ENCODE data around the gene EME1.

EME1 gene

GRCh38 chr17:50367401-50367800, 5.6 kb upstream of the EME1 start:
- Histone ChIP-seq H3K9me3 (ENCODE audit: control insufficient read depth, low read length) (no peaks in the 10 kb centered on the region), H3K36me3 (ENCODE audit: control insufficient read depth, insufficient read depth, low read length, severe bottlenecking) (peaks cover 54% of the 10 kb centered on the region), H3K27me3 (replicated peaks; ENCODE audit: control insufficient read depth, insufficient read depth, low read length) (no peaks in the 10 kb centered on the region), H3K4me1 (ENCODE audit: control insufficient read depth, insufficient read depth, low read length) (peaks cover 15% of the 10 kb centered on the region), H3K4me3 (ENCODE audit: low read length) (no peak overlapping the region), H3K9ac (ENCODE audit: low read length) (no peak overlapping the region)
- no peak for DNase-seq (ENCODE audit: low read depth)

- Histone ChIP-seq H3K4me3 (ENCODE audit: low read length) (no peak overlapping the region), H3K36me3 (ENCODE audit: control insufficient read depth, insufficient read depth, low read length, severe bottlenecking) (peaks cover 54% of the 10 kb centered on the region), H3K27me3 (replicated peaks; ENCODE audit: control insufficient read depth, insufficient read depth, low read length) (no peaks in the 10 kb centered on the region), H3K4me1 (ENCODE audit: control insufficient read depth, insufficient read depth, low read length) (peaks cover 12% of the 10 kb centered on the region), H3K9me3 (ENCODE audit: control insufficient read depth, low read length) (no peaks in the 10 kb centered on the region), H3K9ac (ENCODE audit: low read length) (no peak overlapping the region)
- no peak for DNase-seq (ENCODE audit: low read depth)
These were observed 3.0 kb upstream of the EME1 start for GRCh38 chr17:50370052-50370451.

GRCh38 chr17:50371526-50371925, 1.5 kb upstream of the EME1 start:
- Histone ChIP-seq H3K4me3 (ENCODE audit: low read length) (peak overlapping the region; percentile 93), H3K36me3 (ENCODE audit: control insufficient read depth, insufficient read depth, low read length, severe bottlenecking) (peaks cover 40% of the 10 kb centered on the region)
- no peak for DNase-seq (ENCODE audit: low read depth)

GRCh38 chr17:50372222-50372757, 739 bp upstream of the EME1 start:
- DNase-seq (ENCODE audit: low read depth): no peak
- peaks cover 32% of the 10 kb centered on the region for H3K36me3 ChIP-seq (ENCODE audit: control insufficient read depth, insufficient read depth, low read length, severe bottlenecking)
- H3K9me3 ChIP-seq (ENCODE audit: control insufficient read depth, low read length): no peaks in the 10 kb centered on the region
- peak overlapping the region; percentile 93 for H3K4me3 ChIP-seq (ENCODE audit: low read length)
- peak overlapping the region; percentile 91 for H3K9ac ChIP-seq (ENCODE audit: low read length)
- peaks cover 12% of the 10 kb centered on the region for H3K4me1 ChIP-seq (ENCODE audit: control insufficient read depth, insufficient read depth, low read length)
- no peaks in the 10 kb centered on the region for H3K27me3 ChIP-seq (replicated peaks; ENCODE audit: control insufficient read depth, insufficient read depth, low read length)

More at GRCh38 chr17:50371526-50371925, 1.5 kb upstream of the EME1 start:
- Histone ChIP-seq H3K9me3 (ENCODE audit: control insufficient read depth, low read length) (no peaks in the 10 kb centered on the region), H3K9ac (ENCODE audit: low read length) (no peak overlapping the region), H3K27me3 (replicated peaks; ENCODE audit: control insufficient read depth, insufficient read depth, low read length) (no peaks in the 10 kb centered on the region), H3K4me1 (ENCODE audit: control insufficient read depth, insufficient read depth, low read length) (peaks cover 12% of the 10 kb centered on the region)

GRCh38 chr17:50373705-50374104, 676 bp downstream of the EME1 start:
- Histone ChIP-seq H3K9me3 (ENCODE audit: control insufficient read depth, low read length) (no peaks in the 10 kb centered on the region), H3K36me3 (ENCODE audit: control insufficient read depth, insufficient read depth, low read length, severe bottlenecking) (peaks cover 18% of the 10 kb centered on the region)

GRCh38 chr17:50375858-50376538, 3.0 kb downstream of the EME1 start:
- Histone ChIP-seq H3K4me3 (ENCODE audit: low read length) (no peak overlapping the region), H3K4me1 (ENCODE audit: control insufficient read depth, insufficient read depth, low read length) (peaks cover 12% of the 10 kb centered on the region), H3K27me3 (replicated peaks; ENCODE audit: control insufficient read depth, insufficient read depth, low read length) (no peaks in the 10 kb centered on the region), H3K36me3 (ENCODE audit: control insufficient read depth, insufficient read depth, low read length, severe bottlenecking) (peaks cover 6% of the 10 kb centered on the region), H3K9me3 (ENCODE audit: control insufficient read depth, low read length) (no peaks in the 10 kb centered on the region), H3K9ac (ENCODE audit: low read length) (no peak overlapping the region)
- no peak for DNase-seq (ENCODE audit: low read depth)

More at GRCh38 chr17:50373705-50374104, 676 bp downstream of the EME1 start:
- no peak for DNase-seq (ENCODE audit: low read depth)
- H3K9ac ChIP-seq (ENCODE audit: low read length): peak overlapping the region; percentile 91
- H3K4me3 ChIP-seq (ENCODE audit: low read length): peak overlapping the region; percentile 93
- H3K4me1 ChIP-seq (ENCODE audit: control insufficient read depth, insufficient read depth, low read length): peaks cover 12% of the 10 kb centered on the region
- no peaks in the 10 kb centered on the region for H3K27me3 ChIP-seq (replicated peaks; ENCODE audit: control insufficient read depth, insufficient read depth, low read length)

GRCh38 chr17:50379351-50380132, 6.5 kb downstream of the EME1 start:
- H3K36me3 ChIP-seq (ENCODE audit: control insufficient read depth, insufficient read depth, low read length, severe bottlenecking): peaks cover 42% of the 10 kb centered on the region
- H3K4me1 ChIP-seq (ENCODE audit: control insufficient read depth, insufficient read depth, low read length): peaks cover 8% of the 10 kb centered on the region
- H3K27me3 ChIP-seq (replicated peaks; ENCODE audit: control insufficient read depth, insufficient read depth, low read length): no peaks in the 10 kb centered on the region
- H3K9me3 ChIP-seq (ENCODE audit: control insufficient read depth, low read length): no peaks in the 10 kb centered on the region
- H3K9ac ChIP-seq (ENCODE audit: low read length): no peak overlapping the region
- no peak for DNase-seq (ENCODE audit: low read depth)
- no peak overlapping the region for H3K4me3 ChIP-seq (ENCODE audit: low read length)

- peaks cover 53% of the 10 kb centered on the region for H3K36me3 ChIP-seq (ENCODE audit: control insufficient read depth, insufficient read depth, low read length, severe bottlenecking)
- H3K9me3 ChIP-seq (ENCODE audit: control insufficient read depth, low read length): no peaks in the 10 kb centered on the region
- no peak overlapping the region for H3K4me3 ChIP-seq (ENCODE audit: low read length)
- H3K4me1 ChIP-seq (ENCODE audit: control insufficient read depth, insufficient read depth, low read length): peaks cover 11% of the 10 kb centered on the region
- peak; percentile 11 for DNase-seq (ENCODE audit: low read depth)
- no peak overlapping the region for H3K9ac ChIP-seq (ENCODE audit: low read length)
- H3K27me3 ChIP-seq (replicated peaks; ENCODE audit: control insufficient read depth, insufficient read depth, low read length): no peaks in the 10 kb centered on the region
These were observed 7.6 kb downstream of the EME1 start for GRCh38 chr17:50380369-50381259.

GRCh38 chr17:50381260-50381815, 8.3 kb downstream of the EME1 start:
- no peak for DNase-seq (ENCODE audit: low read depth)
- Histone ChIP-seq H3K9ac (ENCODE audit: low read length) (no peak overlapping the region), H3K36me3 (ENCODE audit: control insufficient read depth, insufficient read depth, low read length, severe bottlenecking) (peaks cover 60% of the 10 kb centered on the region), H3K9me3 (ENCODE audit: control insufficient read depth, low read length) (no peaks in the 10 kb centered on the region), H3K27me3 (replicated peaks; ENCODE audit: control insufficient read depth, insufficient read depth, low read length) (no peaks in the 10 kb centered on the region), H3K4me1 (ENCODE audit: control insufficient read depth, insufficient read depth, low read length) (peaks cover 19% of the 10 kb centered on the region), H3K4me3 (ENCODE audit: low read length) (no peak overlapping the region)

- Histone ChIP-seq H3K4me1 (ENCODE audit: control insufficient read depth, insufficient read depth, low read length) (peaks cover 23% of the 10 kb centered on the region), H3K9ac (ENCODE audit: low read length) (no peak overlapping the region), H3K27me3 (replicated peaks; ENCODE audit: control insufficient read depth, insufficient read depth, low read length) (no peaks in the 10 kb centered on the region), H3K36me3 (ENCODE audit: control insufficient read depth, insufficient read depth, low read length, severe bottlenecking) (peaks cover 66% of the 10 kb centered on the region), H3K9me3 (ENCODE audit: control insufficient read depth, low read length) (no peaks in the 10 kb centered on the region), H3K4me3 (ENCODE audit: low read length) (no peak overlapping the region)
- no peak for DNase-seq (ENCODE audit: low read depth)
These were observed 8.9 kb downstream of the EME1 start for GRCh38 chr17:50381920-50382319.

Data from adipocyte (in vitro differentiated cells).